Right lobe of liver (tissue), 6 donors: Measurements from ENCODE around the gene QSER1. TPM values are rescaled to one million over a fixed set of nuclear protein-coding genes. Genes with fewer than 3 reads are reported as not detected.
"Not testable (repeated sequence)": the region's sequence is repeated elsewhere in the genome, so short reads cannot be mapped to it uniquely, and the experiment has no call there.

Experiments used
- ATAC-seq, 4 donors: fragments of 200-7000 bp; cut with Tn5 transposase; one replicate each; pipeline ENCODE4 v1.9.1; 2020; ENCODE audit warnings: mild to moderate bottlenecking in 4 of 4, moderate library complexity in 4 of 4
- DNase-seq, 3 donors: peaks; one replicate each; pipeline ENCODE4 v3.0.0-alpha.2; 2020
- H3K27ac ChIP-seq, 3 donors: fragments of 200-600 bp; one replicate each; pipeline ENCODE4 v1.8.0; 2022
- H3K27me3 ChIP-seq, 2 donors: fragments of 200-600 bp; one replicate each; pipeline ENCODE4 v1.8.0; 2022
- H3K36me3 ChIP-seq, 4 donors: fragments of 200-600 bp; sonication (generic) in 1 of 4; one replicate each; pipeline versions ENCODE4 v1.5.1 to v1.8.0; 2017 to 2022; ENCODE audit warnings: control low read depth in 1 of 4
- H3K4me1 ChIP-seq, 4 donors: fragments of 200-600 bp; sonication (generic) in 1 of 4; one replicate each; pipeline versions ENCODE4 v1.5.1 to v1.8.0; 2017 to 2022; ENCODE audit warnings: control low read depth in 1 of 4
- H3K4me3 ChIP-seq, 3 donors: fragments of 200-600 bp; one replicate each; pipeline ENCODE4 v1.8.0; 2022
- H3K9me3 ChIP-seq, 4 donors: fragments of 200-600 bp; sonication (generic) in 1 of 4; one replicate each; pipeline versions ENCODE4 v1.5.1 to v1.8.0; 2017 to 2022; ENCODE audit warnings: control low read depth in 1 of 4
- CTCF ChIP-seq, 4 donors: fragments of 200-600 bp in 3 of 4; fragments of 450-650 bp in 1 of 4; IDR thresholded peaks; one replicate each; pipeline versions ENCODE4 v1.5.1 to v1.8.0; 2016 to 2022; ENCODE audit warnings: antibody characterized with exemption in 4 of 4, mild to moderate bottlenecking in 2 of 4
- POLR2A ChIP-seq: fragments of 450-650 bp; IDR thresholded peaks from one replicate; pipeline ENCODE4 v1.6.1; 2017; ENCODE audit warnings: antibody characterized with exemption, mild to moderate bottlenecking
- WGBS: methylation state at CpG from one replicate; pipeline ENCODE4 v1.1.6; 2018; ENCODE audit warnings: low coverage, low lambda C conversion rate; ENCODE audit not compliant: insufficient coverage; ENCODE audit errors: missing lambda C conversion rate; 5-methylcytosine and 5-hydroxymethylcytosine counted together
- intact Hi-C, 2 donors: fragments of 100-400 bp; cut with DNase I; formaldehyde crosslinking; loops; one replicate each; pipeline versions ENCODE4 v1.11.2 to v1.14.1; 2022
- total RNA-seq, 6 experiments: library from RNA; depleted of rRNA in 2 of 6; stranded (reverse); fragments of >200 nt in 2 of 6; fragmentation: NEBNext Ultra II Directional in 3 of 6; extraction: Animal tissue kit (Norgen Biotek cat#: 25700) in 3 of 6; gene quantifications; one replicate each; pipeline versions ENCODE4 v1.1.0 to v1.2.4, GENCODE V29; 2016 to 2023
- donor health status: DM: no; HTN: yes; CAD: no.
- donor health status: DM: no; HTN: no; CAD: no.
- donor health status: DM: no; HTN: no; CAD: no.
- donor health status: DM: no; HTN: yes; CAD: no.
- donor health status: DM: no; HTN: yes; CAD: no.

Gene QSER1
- total RNA-seq, 6 experiments from 2014 or later, result 7.7 to 12.8 (median 11.0) TPM

- 78% methylated on average over 3 of the region's 9 CpGs for WGBS
- TF ChIP-seq POLR2A (no peak), CTCF (IDR thresholded peaks at IDR 0.05) (no peak)
- H3K4me3 ChIP-seq, result no peak overlapping the region
- H3K27ac ChIP-seq, result peak overlapping the region in 2 of 3 donors; percentile 42 to 52
- no peaks in the 10 kb centered on the region for H3K9me3 ChIP-seq
- peaks cover 0 to 16% (median 0%) of the 10 kb centered on the region in 4 donors for H3K4me1 ChIP-seq
- no peaks in the 10 kb centered on the region for H3K27me3 ChIP-seq
- no peak for ATAC-seq
- DNase-seq, result no peak
- no peaks in the 10 kb centered on the region for H3K36me3 ChIP-seq
- intact Hi-C loops, result loop anchor here in 1 of 2 donors (10.0 kb wide), 1 partner anchor 51 kb away; no protein-coding TSS in a partner anchor
Measured at GRCh38 chr11:32885556-32885955, 7.1 kb upstream of the QSER1 start.

GRCh38 chr11:32886180-32886579, 6.4 kb upstream of the QSER1 start:
- Histone ChIP-seq H3K4me1 (peaks cover 0 to 16% (median 0%) of the 10 kb centered on the region in 4 donors), H3K27me3 (no peaks in the 10 kb centered on the region), H3K36me3 (no peaks in the 10 kb centered on the region), H3K27ac (peak overlapping the region in 2 of 3 donors; percentile 48 to 52), H3K4me3 (no peak overlapping the region), H3K9me3 (no peaks in the 10 kb centered on the region)
- 35% methylated on average over 2 of the region's 3 CpGs for WGBS
- ATAC-seq (peak; percentile 79 to 87 (median 86)), DNase-seq (peak in 1 of 3 donors; percentile 60)
- TF ChIP-seq CTCF (IDR thresholded peaks at IDR 0.05) (no peak), POLR2A (no peak)
- intact Hi-C loops, result loop anchor here in 1 of 2 donors (10.0 kb wide), 1 partner anchor 51 kb away; no protein-coding TSS in a partner anchor

- H3K27me3 ChIP-seq, DNase-seq, ATAC-seq, H3K27ac ChIP-seq, H3K4me3 ChIP-seq, H3K9me3 ChIP-seq, H3K36me3 ChIP-seq: not testable (repeated sequence)
- WGBS, result 95% methylated on average over 8 of the region's 20 CpGs
- H3K4me1 ChIP-seq, result peaks cover 0 to 16% (median 0%) of the 10 kb centered on the region in 4 donors
- intact Hi-C loops, result loop anchor here in 1 of 2 donors (10.0 kb wide), 1 partner anchor 53 kb away; no protein-coding TSS in a partner anchor
Measured at GRCh38 chr11:32887707-32888383, 4.8 kb upstream of the QSER1 start.

- not testable (repeated sequence) for H3K9me3 ChIP-seq, H3K27ac ChIP-seq, H3K27me3 ChIP-seq, DNase-seq, H3K36me3 ChIP-seq, H3K4me3 ChIP-seq, ATAC-seq
- intact Hi-C loops, result loop anchor here in 1 of 2 donors (10.0 kb wide), 1 partner anchor 54 kb away; no protein-coding TSS in a partner anchor
- no CpG with 5 or more reads among the region's 17 CpGs for WGBS
- peaks cover 0 to 16% (median 0%) of the 10 kb centered on the region in 4 donors for H3K4me1 ChIP-seq
Measured at GRCh38 chr11:32888384-32888710, 4.3 kb upstream of the QSER1 start.

- Histone ChIP-seq H3K36me3 (no peaks in the 10 kb centered on the region), H3K4me1 (peaks cover 0 to 12% (median 0%) of the 10 kb centered on the region in 4 donors), H3K27ac (no peak overlapping the region), H3K4me3 (no peak overlapping the region), H3K9me3 (no peaks in the 10 kb centered on the region), H3K27me3 (no peaks in the 10 kb centered on the region)
- TF ChIP-seq POLR2A (no peak), CTCF (IDR thresholded peaks at IDR 0.05) (no peak)
- no peak for DNase-seq
- intact Hi-C loops, result loop anchor here in 1 of 2 donors (10.0 kb wide), 1 partner anchor 54 kb away; no protein-coding TSS in a partner anchor
- no peak for ATAC-seq
Measured at GRCh38 chr11:32888805-32889204, 3.8 kb upstream of the QSER1 start.
